ENCODE data around the gene GNAZ.
A peak's percentile ranks its signal among the peaks of the same experiment; 100 is the strongest.

Gene GNAZ

DNA sequence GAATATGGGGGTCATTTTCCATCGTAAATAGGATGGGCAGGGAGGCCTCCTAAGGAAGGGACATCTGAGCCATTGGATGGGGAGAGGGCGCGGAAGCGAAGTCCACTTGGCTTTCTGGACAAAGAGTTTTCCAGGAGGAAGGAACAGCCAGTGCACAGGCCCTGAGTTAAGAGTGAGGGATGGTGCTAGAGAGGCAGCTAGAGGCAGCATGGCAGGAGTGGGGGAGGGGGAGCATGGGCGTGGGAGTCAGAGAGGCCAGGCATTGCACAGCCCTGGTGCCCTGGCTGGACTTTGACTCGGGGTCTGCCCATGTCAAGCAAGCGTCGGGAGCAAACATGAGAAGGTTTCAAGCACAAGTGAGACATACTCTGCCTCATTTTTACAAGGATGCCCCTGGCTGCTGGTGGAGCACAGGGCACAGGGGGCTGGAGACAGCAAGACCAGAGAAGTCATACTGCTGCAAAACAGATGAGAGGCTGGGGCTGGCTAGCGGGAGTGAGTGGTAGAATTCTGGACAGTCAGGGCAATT is 9.0 kb downstream of the GNAZ start:
- DNase-seq, result no peak

- peak; percentile 20 to 21 for DNase-seq
Measured at GRCh38 chr22:23079814-23080521, 9.6 kb downstream of the GNAZ start.

GRCh38 chr22:23080613-23081290 is 10.4 kb downstream of the GNAZ start:
- no peak for DNase-seq

DNA sequence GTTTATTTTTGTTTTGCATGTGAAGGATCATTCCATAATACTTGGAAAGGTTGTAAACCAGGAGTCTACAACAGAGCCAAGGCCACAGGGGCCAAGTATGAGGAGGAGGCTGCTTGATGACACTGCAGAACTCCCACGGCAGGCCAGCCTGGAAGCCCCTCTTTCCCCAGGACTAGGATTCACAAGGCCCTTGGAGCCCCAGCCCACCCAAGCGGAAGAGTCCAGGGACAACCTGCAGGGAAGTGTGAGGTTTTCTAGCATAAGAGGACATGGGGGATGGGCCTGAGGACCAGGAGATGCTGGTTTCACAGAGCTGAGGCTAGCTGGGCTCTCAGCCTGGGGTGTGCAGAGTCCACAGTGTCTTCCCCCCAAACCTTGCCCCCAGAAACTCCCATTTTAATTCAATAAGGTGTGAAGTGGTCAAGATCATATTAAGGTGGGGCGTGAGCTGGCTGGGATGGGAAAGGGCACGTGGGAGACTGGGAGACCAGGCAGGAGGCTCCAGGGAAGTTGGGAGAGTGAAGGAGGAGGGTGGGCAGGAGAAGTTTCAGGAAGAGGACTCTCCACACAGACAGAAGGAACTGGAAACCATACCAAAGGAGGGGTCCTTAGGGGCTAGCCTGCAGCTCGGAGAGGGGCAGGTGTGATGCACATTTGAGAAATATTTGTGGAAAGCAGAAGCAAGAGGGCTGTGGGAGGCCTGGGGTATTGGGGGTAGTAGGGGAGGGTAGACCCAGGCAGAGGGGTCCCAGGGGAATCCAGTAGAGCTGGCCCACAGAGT is 12.4 kb downstream of the GNAZ start:
- no peak for DNase-seq

DNA sequence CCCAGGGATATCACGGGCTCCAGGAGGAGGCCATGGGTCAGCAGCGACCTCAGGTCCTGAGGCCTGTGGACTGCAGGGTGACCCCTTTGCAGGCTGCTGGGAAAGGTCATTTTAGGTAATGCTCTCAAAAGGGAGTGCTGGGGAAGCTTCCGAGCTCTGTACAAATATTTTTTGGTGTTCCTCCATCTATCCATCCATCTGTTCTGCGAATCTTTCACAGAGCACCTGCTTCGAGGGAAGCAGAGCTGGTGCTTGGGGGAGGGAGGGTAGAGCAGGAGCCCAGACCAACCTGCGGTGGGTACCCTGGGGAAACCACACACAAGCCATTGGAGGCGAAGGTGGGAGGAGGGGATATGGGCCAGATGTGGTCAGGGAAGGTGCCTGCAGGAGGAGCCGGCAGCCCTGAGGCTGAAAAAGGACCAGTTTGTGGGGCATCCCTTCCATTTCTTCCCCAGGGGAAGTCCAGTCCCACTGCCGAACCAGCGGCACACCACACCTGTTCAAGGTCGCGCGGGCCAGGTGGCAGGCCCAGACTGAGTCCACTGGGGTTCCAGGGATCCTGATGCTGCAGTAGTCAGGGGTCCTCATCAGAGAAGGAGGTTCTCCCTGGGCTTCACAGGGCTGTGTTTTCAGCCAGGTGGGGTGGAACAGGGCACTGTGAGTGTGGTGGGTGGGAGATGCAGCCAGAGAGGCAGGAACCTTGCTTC is 13.1 kb downstream of the GNAZ start:
- DNase-seq, result no peak

GRCh38 chr22:23084453-23085350 is 14.4 kb downstream of the GNAZ start:
- DNase-seq, result no peak

- no peak for DNase-seq
Measured at GRCh38 chr22:23085351-23085671, 15.0 kb downstream of the GNAZ start.

DNA sequence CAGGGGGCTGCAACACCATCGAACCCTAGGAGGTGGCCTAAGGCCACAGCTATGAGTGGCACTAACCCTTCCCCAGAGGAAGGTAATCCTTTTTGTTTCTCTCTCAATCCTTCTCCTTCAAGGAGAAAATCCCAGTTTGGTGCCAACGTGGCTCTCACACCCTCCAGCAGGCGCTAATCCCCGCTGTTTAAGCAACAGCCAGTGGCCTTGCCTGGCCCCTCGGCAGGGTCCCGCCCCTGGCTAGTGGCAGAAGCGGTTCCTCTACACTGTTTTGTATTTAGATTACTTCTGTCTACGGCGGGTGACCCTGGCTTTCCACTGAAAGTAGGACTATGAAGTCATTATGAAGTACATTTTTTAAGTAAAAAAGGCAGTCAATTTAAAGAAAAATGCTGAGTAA is 15.5 kb downstream of the GNAZ start:
- no peak for DNase-seq

DNA sequence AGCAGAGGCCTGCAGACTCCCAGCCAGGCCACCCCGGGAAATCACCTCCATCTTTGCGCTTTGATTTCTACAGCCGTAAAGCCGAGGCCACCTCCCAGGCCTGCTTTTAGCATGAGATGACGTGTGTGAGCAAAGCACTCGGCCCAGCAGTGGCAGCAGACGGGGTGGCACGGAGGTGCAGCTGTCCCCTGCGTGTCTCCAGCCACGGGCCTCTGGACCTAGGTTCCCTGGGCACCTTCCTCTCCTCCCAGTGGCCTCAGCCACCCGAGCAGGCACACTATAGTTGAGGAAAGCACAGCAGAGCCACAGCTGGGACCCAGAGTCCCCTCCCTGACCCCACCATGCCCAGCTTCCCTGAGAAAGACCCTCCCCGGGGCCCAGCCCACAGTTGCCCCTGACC is 15.9 kb downstream of the GNAZ start:
- no peak for DNase-seq

DNA sequence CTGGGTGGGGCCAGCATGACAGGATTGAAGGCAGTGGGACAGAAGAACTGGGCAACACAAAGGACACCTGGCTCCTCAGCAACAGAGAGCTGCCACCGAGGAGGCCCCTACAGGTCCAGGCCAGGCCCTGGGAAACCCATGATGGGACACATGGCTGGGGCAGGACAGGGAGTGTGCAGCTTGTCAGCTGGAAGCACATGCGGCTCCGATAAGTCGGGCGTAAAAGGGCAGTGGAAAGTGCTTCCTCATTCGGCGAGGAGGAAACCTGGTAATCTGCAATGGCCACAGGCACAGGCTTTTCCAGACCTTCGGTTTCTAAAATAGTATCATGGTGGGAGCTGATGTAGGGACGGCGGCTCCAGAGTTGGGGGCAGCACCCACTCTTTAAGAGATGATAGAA is 16.5 kb downstream of the GNAZ start:
- DNase-seq, result no peak

GRCh38 chr22:23088199-23088604 is 17.9 kb downstream of the GNAZ start:
- no peak for DNase-seq

- no peak for DNase-seq
Measured at GRCh38 chr22:23089010-23089409, 18.7 kb downstream of the GNAZ start.

DNA sequence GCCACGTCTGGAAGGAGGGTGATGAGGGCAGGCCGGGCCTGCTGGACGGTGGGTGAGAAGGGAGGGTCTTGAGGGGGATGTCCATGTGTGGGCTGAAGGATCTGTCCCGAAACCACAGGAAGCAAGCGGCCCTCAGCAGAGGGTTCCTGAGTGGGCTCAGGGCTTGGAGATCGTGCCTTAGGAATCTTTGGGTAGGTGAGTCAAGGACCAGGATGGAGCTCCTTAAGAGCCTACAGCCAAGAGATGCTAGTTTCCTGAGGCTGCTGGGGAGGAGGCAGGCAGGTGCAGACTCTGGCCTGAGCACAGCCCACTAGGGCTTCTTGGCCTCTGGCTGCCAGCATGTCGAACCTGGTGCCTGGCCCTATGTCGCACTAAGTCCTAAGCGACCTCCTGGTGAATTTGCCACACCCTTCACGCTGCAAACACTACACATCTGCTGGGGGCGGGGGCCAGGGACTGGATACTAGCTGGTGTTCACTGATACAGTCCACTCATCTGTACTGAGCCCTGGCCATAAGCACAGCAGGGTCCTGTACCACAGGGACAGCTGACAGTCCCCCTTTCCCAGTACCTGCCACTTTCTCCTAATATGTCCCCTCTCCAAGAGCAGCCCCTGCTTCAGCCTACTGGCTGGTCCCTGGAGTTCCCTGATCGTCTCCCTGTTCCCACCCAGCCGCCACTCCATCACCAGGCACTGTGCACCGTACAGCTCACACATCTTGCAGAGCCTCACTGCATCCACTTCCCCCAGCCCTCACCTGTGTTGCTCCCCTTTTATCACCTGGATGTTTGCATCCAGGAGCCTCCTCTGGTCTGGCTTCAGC is 19.5 kb downstream of the GNAZ start:
- DNase-seq, result no peak

DNA sequence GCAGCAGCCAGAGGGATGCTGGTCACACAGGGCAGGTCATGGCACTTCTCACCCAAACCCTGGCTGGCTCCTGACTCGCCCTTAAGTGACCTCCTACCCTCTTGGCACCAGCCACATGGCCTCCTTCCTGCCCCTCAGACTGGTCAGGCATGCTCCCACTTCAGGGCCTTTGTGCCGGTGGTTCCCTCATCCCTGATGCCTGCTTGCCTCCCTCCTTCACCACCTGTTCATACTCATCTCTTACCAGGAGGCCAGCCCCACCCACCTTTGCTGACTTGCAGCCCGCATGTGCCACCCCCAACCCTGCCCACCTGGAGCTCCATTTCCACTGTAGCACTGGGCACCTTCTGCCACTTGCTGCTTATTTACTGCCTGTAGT is 20.1 kb downstream of the GNAZ start:
- DNase-seq, result no peak

- DNase-seq, result no peak
Measured at GRCh38 chr22:23091760-23092159, 21.4 kb downstream of the GNAZ start.

GRCh38 chr22:23092217-23092955 is 22.1 kb downstream of the GNAZ start:
- no peak for DNase-seq

- no peak for DNase-seq
Measured at GRCh38 chr22:23093051-23093788, 22.9 kb downstream of the GNAZ start.

DNA sequence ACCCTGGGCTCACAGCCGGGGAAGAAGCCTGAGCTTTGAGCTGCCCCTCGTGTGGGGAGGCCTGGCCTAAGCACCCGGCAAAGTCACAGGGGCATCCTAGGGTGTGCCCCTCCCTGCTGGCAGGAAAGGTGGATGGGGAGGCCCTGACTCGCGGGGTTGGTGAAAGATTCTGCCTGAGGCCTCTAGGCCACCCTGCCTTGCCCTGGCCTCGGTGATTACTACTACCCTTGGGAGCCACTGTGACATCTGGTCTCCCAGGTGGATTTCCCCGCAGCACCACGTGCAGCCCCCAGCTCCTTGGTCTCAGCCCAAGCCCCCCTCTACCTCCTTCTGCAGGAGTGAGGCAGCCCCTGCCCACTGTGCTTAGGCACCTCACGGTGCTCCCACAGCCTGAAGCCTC is 23.9 kb downstream of the GNAZ start:
- no peak for DNase-seq

Data from SHP77 (cell line).